Measurements from ENCODE around the gene AMBP. TPM values are rescaled to one million over a fixed set of nuclear protein-coding genes. Genes with fewer than 3 reads are reported as not detected.

Gene AMBP
- total RNA-seq, 1 experiment from 2014 or later = not detected

DNA sequence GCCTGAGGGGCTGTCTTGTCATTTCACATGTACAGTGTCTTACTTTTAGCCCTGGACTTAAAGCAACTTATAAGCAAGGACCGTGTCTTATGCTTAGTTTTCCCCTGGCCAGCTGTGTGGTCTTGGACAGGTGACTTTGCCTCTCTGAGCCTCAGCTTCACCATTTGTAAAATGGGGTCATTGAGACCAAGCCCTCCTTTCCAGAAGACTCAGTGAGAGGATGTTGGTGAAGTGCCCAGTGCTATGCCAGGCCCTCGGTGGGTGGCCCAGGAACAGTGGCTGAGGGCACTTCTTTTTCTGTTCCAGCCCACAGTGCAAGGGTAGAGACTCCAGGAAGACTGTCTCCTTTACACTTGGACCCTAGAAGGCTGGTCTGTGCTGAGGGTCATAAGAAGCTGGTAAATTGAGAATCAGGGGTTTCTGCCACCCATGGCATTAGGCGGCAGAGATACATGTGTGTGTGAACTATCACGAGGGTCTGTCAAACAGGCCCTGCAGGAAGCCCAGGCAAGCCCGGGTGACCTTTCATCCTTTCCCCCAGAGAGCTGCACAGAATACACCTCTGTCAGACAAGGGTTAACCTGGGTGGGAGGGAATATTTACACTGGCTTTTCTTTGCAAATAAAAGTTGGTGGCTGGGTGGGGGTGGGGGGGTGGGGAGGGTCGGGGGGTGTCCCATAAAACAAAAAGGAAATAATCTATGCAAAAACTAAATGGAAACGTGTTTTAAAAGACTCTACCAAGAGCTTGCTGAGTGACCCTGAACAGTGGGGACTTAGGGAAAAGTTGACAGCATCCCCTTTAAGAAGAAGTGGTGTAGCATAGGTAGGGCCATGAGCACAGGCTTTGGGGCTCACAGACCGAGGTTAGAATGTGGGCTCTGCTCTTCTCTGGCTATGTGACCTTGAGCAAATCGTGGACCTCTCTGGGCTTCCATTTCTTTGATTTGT, 41.4 kb upstream of the AMBP start:
- TF ChIP-seq, protein P1, sequence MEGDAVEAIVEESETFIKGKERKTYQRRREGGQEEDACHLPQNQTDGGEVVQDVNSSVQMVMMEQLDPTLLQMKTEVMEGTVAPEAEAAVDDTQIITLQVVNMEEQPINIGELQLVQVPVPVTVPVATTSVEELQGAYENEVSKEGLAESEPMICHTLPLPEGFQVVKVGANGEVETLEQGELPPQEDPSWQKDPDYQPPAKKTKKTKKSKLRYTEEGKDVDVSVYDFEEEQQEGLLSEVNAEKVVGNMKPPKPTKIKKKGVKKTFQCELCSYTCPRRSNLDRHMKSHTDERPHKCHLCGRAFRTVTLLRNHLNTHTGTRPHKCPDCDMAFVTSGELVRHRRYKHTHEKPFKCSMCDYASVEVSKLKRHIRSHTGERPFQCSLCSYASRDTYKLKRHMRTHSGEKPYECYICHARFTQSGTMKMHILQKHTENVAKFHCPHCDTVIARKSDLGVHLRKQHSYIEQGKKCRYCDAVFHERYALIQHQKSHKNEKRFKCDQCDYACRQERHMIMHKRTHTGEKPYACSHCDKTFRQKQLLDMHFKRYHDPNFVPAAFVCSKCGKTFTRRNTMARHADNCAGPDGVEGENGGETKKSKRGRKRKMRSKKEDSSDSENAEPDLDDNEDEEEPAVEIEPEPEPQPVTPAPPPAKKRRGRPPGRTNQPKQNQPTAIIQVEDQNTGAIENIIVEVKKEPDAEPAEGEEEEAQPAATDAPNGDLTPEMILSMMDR (conservative IDR thresholded peaks at IDR 0.05) = no peak
- no peak for TF ChIP-seq EZH2 (IDR thresholded peaks at IDR 0.05; ENCODE audit: low read depth)
- no peaks in the 10 kb centered on the region for H3K36me3 ChIP-seq (ENCODE audit: low read depth)
- BruUV-seq (replicated peaks) = no TSS peak
- no peaks in the 10 kb centered on the region for H3K9me2 ChIP-seq (ENCODE audit: insufficient read depth)
- H3K4me1 ChIP-seq (replicated peaks; ENCODE audit: insufficient read depth) = no peaks in the 10 kb centered on the region
- no peaks in the 10 kb centered on the region for H4K20me1 ChIP-seq (ENCODE audit: insufficient read depth)
- intact Hi-C loops (cut with micrococcal nuclease; ENCODE audit: unreplicated experiment) = no loop called here
- no peak overlapping the region for H2AFZ ChIP-seq
- no peak overlapping the region for H3K27ac ChIP-seq
- H3K4me3 ChIP-seq = no peak overlapping the region
- H3K4me2 ChIP-seq = no peak overlapping the region
- POLR2A ChIA-PET (ENCODE audit: unreplicated experiment) = no interaction called here
- no peaks in the 10 kb centered on the region for H3K9me3 ChIP-seq (ENCODE audit: insufficient read depth, low read depth)
- CTCF ChIA-PET = no interaction called here
- no peaks in the 10 kb centered on the region for H3K79me2 ChIP-seq (ENCODE audit: low read depth)
- no peak for DNase-seq
- H3F3A ChIP-seq (ENCODE audit: insufficient read depth, low read depth) = no peaks in the 10 kb centered on the region
- H3K27me3 ChIP-seq (ENCODE audit: insufficient read depth, low read depth) = peaks cover 81% of the 10 kb centered on the region

DNA sequence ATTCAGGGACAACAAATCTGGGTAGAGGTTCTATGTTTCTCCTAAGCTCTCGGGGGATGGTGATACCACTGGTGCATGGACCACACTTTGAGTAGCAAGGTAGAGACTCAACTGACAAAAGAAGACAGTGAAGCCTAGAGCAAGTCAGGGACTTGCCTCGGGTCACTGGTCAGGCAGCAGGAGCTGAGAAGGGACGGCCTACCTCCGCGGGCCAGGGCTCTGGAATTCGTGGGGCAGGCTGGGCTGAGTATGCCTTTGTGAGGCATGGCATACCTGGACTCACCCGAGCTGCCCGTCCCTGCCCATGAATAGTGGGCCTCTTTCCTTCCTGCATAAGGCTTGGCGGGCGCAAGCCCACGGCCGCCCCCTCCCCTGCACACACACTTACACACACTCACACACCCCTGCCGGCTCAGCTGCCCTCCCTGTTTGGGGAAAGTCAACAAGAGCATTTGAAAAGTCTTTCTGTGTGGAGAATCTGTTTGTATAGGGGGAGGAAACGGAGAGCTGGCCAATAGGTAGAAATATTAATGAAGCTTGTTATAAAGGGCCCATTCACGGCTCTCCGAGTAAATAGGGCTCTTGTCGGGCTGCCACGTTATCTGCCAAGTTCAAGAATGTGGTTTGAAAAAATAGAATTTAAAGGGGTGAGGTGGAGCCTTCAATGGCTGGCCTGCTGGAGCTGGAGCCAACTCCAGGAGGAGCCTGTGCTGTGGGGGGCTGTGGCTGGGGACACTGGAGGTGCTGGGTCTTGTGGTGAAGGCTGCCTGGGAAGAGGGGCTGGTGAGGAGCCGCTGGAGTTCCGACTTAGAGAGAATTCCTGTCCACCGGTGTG, 40.1 kb upstream of the AMBP start:
- H4K20me1 ChIP-seq (ENCODE audit: insufficient read depth) = no peaks in the 10 kb centered on the region
- no peak for DNase-seq
- no peak overlapping the region for H3K27ac ChIP-seq
- H3K4me2 ChIP-seq = no peak overlapping the region
- no peaks in the 10 kb centered on the region for H3K4me1 ChIP-seq (replicated peaks; ENCODE audit: insufficient read depth)
- TF ChIP-seq, protein P1 (conservative IDR thresholded peaks at IDR 0.05) = no peak
- TF ChIP-seq EZH2 (IDR thresholded peaks at IDR 0.05; ENCODE audit: low read depth) = no peak; the same call in 1 of the 2 replicates
- H3K9me2 ChIP-seq (ENCODE audit: insufficient read depth) = no peaks in the 10 kb centered on the region
- H3K79me2 ChIP-seq (ENCODE audit: low read depth) = no peaks in the 10 kb centered on the region
- no peak overlapping the region for H2AFZ ChIP-seq
- intact Hi-C loops (cut with micrococcal nuclease; ENCODE audit: unreplicated experiment) = no loop called here
- BruUV-seq (replicated peaks) = no TSS peak
- no peaks in the 10 kb centered on the region for H3K9me3 ChIP-seq (ENCODE audit: insufficient read depth, low read depth)
- H3F3A ChIP-seq (ENCODE audit: insufficient read depth, low read depth) = no peaks in the 10 kb centered on the region
- H3K27me3 ChIP-seq (ENCODE audit: insufficient read depth, low read depth) = peaks cover 93% of the 10 kb centered on the region
- H3K4me3 ChIP-seq = no peak overlapping the region
- ChIA-PET CTCF (no interaction called here), POLR2A (ENCODE audit: unreplicated experiment) (no interaction called here)
- no peaks in the 10 kb centered on the region for H3K36me3 ChIP-seq (ENCODE audit: low read depth)

DNA sequence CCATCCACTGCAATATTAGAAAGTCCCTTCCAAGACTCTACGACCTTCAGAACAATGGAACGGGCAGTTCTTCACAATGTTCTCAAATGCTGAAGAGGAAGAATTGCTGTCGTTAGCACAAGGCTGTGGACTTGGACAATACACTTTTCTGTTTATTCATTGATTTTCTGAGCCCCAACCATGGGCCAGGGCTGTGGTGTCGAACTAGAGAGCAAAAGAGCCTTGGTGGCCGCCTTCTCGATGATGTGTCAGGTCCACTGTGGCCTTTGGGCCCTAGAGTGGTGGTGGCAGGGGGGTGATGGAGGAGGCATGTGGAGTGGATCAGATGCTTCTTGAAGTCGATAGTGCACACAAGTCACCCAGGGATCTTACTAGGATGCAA, 39.5 kb upstream of the AMBP start:
- Histone ChIP-seq H3K4me3 (no peak overlapping the region), H3K9me3 (ENCODE audit: insufficient read depth, low read depth) (no peaks in the 10 kb centered on the region), H3K27ac (no peak overlapping the region), H3K4me1 (replicated peaks; ENCODE audit: insufficient read depth) (no peaks in the 10 kb centered on the region), H3F3A (ENCODE audit: insufficient read depth, low read depth) (no peaks in the 10 kb centered on the region), H3K4me2 (no peak overlapping the region), H3K79me2 (ENCODE audit: low read depth) (no peaks in the 10 kb centered on the region), H3K9me2 (ENCODE audit: insufficient read depth) (no peaks in the 10 kb centered on the region), H2AFZ (no peak overlapping the region), H3K36me3 (ENCODE audit: low read depth) (no peaks in the 10 kb centered on the region), H4K20me1 (ENCODE audit: insufficient read depth) (no peaks in the 10 kb centered on the region), H3K27me3 (ENCODE audit: insufficient read depth, low read depth) (peaks cover 94% of the 10 kb centered on the region)
- POLR2A ChIA-PET (ENCODE audit: unreplicated experiment) = no interaction called here
- no TSS peak for BruUV-seq (replicated peaks)
- no peak for DNase-seq
- CTCF ChIA-PET = no interaction called here
- intact Hi-C loops (cut with micrococcal nuclease; ENCODE audit: unreplicated experiment) = no loop called here
- no peak for TF ChIP-seq EZH2 (IDR thresholded peaks at IDR 0.05; ENCODE audit: low read depth)
- TF ChIP-seq, protein P1 (conservative IDR thresholded peaks at IDR 0.05) = no peak

Data from PC-9 (cell line).